GM23338 (cell line): ENCODE results near the gene RYR3. TPM values are rescaled to one million over a fixed set of nuclear protein-coding genes. Genes with fewer than 3 reads are reported as not detected.

Experiments
- ATAC-seq: fragments of 200-7000 bp; cut with Tn5 transposase; 3 replicates; pipeline ENCODE4 v1.9.1; 2020
- DNase-seq: peaks from one replicate; pipeline ENCODE4 v3.0.0-alpha.2; 2015; ENCODE audit warnings: low spot score
- H2AFZ ChIP-seq: fragments of 200-600 bp; sonication (generic); 2 replicates; pipeline ENCODE4 v1.8.0; 2016; ENCODE audit warnings: antibody characterized with exemption, mild to moderate bottlenecking, moderate library complexity
- H3F3A ChIP-seq: fragments of 200-600 bp; sonication (generic); replicated peaks from 2 replicates; pipeline ENCODE4 v1.8.0; 2017; ENCODE audit warnings: antibody characterized with exemption, mixed run types, low read depth
- H3K27ac ChIP-seq: fragments of 200-600 bp; sonication (generic); 2 replicates; pipeline ENCODE4 v1.6.1; 2016; ENCODE audit warnings: low read depth
- H3K27me3 ChIP-seq: fragments of 200-600 bp; sonication (generic); 2 replicates; pipeline ENCODE4 v1.8.0; 2016; ENCODE audit warnings: mild to moderate bottlenecking, mixed run types, moderate library complexity; ENCODE audit not compliant: insufficient read depth
- H3K36me3 ChIP-seq: fragments of 200-600 bp; sonication (generic); 2 replicates; pipeline ENCODE4 v1.8.0; 2016; ENCODE audit warnings: mild to moderate bottlenecking; ENCODE audit not compliant: insufficient read depth
- H3K4me1 ChIP-seq: fragments of 200-600 bp; sonication (generic); 2 replicates; pipeline ENCODE4 v1.8.0; 2016; ENCODE audit warnings: mild to moderate bottlenecking, moderate library complexity; ENCODE audit not compliant: insufficient read depth
- H3K4me2 ChIP-seq: fragments of 200-600 bp; sonication (generic); 2 replicates; pipeline ENCODE4 v1.7.1; 2017; ENCODE audit warnings: mixed run types
- H3K4me3 ChIP-seq: fragments of 200-600 bp; sonication (generic); 2 replicates; pipeline ENCODE4 v1.6.1; 2016; ENCODE audit warnings: mixed run types
- H3K79me2 ChIP-seq: fragments of 200-600 bp; sonication (generic); replicated peaks from 2 replicates; pipeline ENCODE4 v1.8.0; 2017; ENCODE audit warnings: mild to moderate bottlenecking; ENCODE audit not compliant: insufficient read depth
- H3K9me2 ChIP-seq: fragments of 200-600 bp; sonication (generic); 2 replicates; pipeline ENCODE4 v1.8.0; 2017; ENCODE audit not compliant: insufficient read depth
- H4K20me1 ChIP-seq: fragments of 200-600 bp; sonication (generic); replicated peaks from 2 replicates; pipeline ENCODE4 v1.8.0; 2017; ENCODE audit warnings: mild to moderate bottlenecking; ENCODE audit not compliant: insufficient read depth
- H3K27ac Mint-ChIP-seq: 2 replicates; pipeline ENCODE4 v1.8.0; 2020; ENCODE audit warnings: inconsistent platforms, mild to moderate bottlenecking, moderate library complexity, mixed read lengths
- H3K27me3 Mint-ChIP-seq: 3 replicates; pipeline ENCODE4 v1.8.0; 2022; ENCODE audit warnings: low read depth, mild to moderate bottlenecking, moderate library complexity, mixed read lengths, inconsistent platforms; ENCODE audit not compliant: insufficient read depth, poor library complexity
- H3K36me3 Mint-ChIP-seq: 3 replicates; pipeline ENCODE4 v1.8.0; 2021; ENCODE audit warnings: low read depth, mild to moderate bottlenecking, inconsistent platforms, moderate library complexity, mixed read lengths
- H3K4me1 Mint-ChIP-seq: 3 replicates; pipeline ENCODE4 v1.8.0; 2020; ENCODE audit warnings: mild to moderate bottlenecking, inconsistent platforms, mixed read lengths
- H3K4me3 Mint-ChIP-seq: 3 replicates; pipeline ENCODE4 v1.8.0; 2021; ENCODE audit warnings: moderate library complexity, mild to moderate bottlenecking, inconsistent platforms, mixed read lengths
- H3K9me3 Mint-ChIP-seq: 3 replicates; pipeline ENCODE4 v1.8.0; 2020; ENCODE audit warnings: moderate library complexity, mild to moderate bottlenecking, inconsistent platforms, mixed read lengths
- CREB1 ChIP-seq: fragments of 250-450 bp; sonication (Bioruptor Pico); IDR thresholded peaks from 2 replicates; pipeline ENCODE4 v1.5.0; 2020; ENCODE audit warnings: low read depth, mild to moderate bottlenecking, moderate library complexity
- ETS1 ChIP-seq: IDR thresholded peaks from 2 replicates; pipeline ENCODE4 v1.6.1; 2016; ENCODE audit warnings: antibody characterized with exemption
- EZH2 ChIP-seq: fragments of 200-600 bp; sonication (generic); IDR thresholded peaks from one replicate; pipeline ENCODE4 v1.8.0; 2017; ENCODE audit warnings: antibody characterized with exemption, mild to moderate bottlenecking, low read depth; ENCODE audit not compliant: unreplicated experiment
- JUNB ChIP-seq: IDR thresholded peaks from one replicate; pipeline ENCODE4 v1.6.1; 2016; ENCODE audit warnings: antibody characterized with exemption; ENCODE audit not compliant: unreplicated experiment
- NANOG ChIP-seq: IDR thresholded peaks from 2 replicates; pipeline ENCODE4 v1.6.1; 2016; ENCODE audit warnings: antibody characterized with exemption, borderline replicate concordance
- POLR2AphosphoS5 ChIP-seq: IDR thresholded peaks from 2 replicates; pipeline ENCODE4 v1.6.1; 2016; ENCODE audit warnings: antibody characterized with exemption, low read depth
- REST ChIP-seq: IDR thresholded peaks from one replicate; pipeline ENCODE4 v1.6.1; 2018; ENCODE audit warnings: antibody characterized with exemption; ENCODE audit not compliant: unreplicated experiment
- STAT1 ChIP-seq: IDR thresholded peaks from one replicate; pipeline ENCODE4 v1.6.1; 2016; ENCODE audit warnings: antibody characterized with exemption; ENCODE audit not compliant: unreplicated experiment
- ZNF331 ChIP-seq: fragments of 250-450 bp; sonication (Bioruptor Pico); IDR thresholded peaks from 2 replicates; pipeline ENCODE4 v1.5.0; 2020; ENCODE audit warnings: low read depth, mild to moderate bottlenecking, moderate library complexity
- polyA plus RNA-seq: library from polyadenylated mRNA; unstranded; fragments of >200 nt; fragmentation: Nextera tagmentation; extraction: Ambion mirVana; gene quantifications from 2 replicates; pipeline ENCODE4 v1.2.1, GENCODE V29; 2016
- total RNA-seq: library from RNA; depleted of rRNA; stranded (reverse); fragments of >200 nt; shearing (Covaris generic); gene quantifications from 2 replicates; pipeline ENCODE4 v1.2.3, GENCODE V29; 2014
- TF ChIP-seq, protein P1 (sequence below), 2 experiments: fragments of 200-600 bp in 1 of 2; sonication (generic) in 1 of 2; conservative IDR thresholded peaks; 2 replicates each; pipeline versions ENCODE4 v1.5.1 to v1.6.1; 2016 to 2017; ENCODE audit warnings: antibody characterized with exemption in 2 of 2, low read depth in 2 of 2, mild to moderate bottlenecking in 2 of 2, moderate library complexity in 1 of 2
- TF ChIP-seq, protein P2 (sequence below): fragments of 250-450 bp; sonication (Bioruptor Pico); IDR thresholded peaks from 2 replicates; pipeline ENCODE4 v1.5.0; 2020; ENCODE audit warnings: mild to moderate bottlenecking, moderate library complexity

RYR3 gene
- total and polyA plus RNA-seq, 2 experiments from 2014 or later: 1.1 to 1.2 TPM

- TF ChIP-seq POLR2AphosphoS5 (no peak), ETS1 (no peak), NANOG (no peak), JUNB (no peak)
- TF ChIP-seq, protein P1, sequence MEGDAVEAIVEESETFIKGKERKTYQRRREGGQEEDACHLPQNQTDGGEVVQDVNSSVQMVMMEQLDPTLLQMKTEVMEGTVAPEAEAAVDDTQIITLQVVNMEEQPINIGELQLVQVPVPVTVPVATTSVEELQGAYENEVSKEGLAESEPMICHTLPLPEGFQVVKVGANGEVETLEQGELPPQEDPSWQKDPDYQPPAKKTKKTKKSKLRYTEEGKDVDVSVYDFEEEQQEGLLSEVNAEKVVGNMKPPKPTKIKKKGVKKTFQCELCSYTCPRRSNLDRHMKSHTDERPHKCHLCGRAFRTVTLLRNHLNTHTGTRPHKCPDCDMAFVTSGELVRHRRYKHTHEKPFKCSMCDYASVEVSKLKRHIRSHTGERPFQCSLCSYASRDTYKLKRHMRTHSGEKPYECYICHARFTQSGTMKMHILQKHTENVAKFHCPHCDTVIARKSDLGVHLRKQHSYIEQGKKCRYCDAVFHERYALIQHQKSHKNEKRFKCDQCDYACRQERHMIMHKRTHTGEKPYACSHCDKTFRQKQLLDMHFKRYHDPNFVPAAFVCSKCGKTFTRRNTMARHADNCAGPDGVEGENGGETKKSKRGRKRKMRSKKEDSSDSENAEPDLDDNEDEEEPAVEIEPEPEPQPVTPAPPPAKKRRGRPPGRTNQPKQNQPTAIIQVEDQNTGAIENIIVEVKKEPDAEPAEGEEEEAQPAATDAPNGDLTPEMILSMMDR (conservative IDR thresholded peaks at IDR 0.05; ENCODE audit: low read depth in 2 of 2): no peak
Observed at GRCh38 chr15:33494306-33494705, 183.5 kb downstream of the RYR3 start (continued).

DNA sequence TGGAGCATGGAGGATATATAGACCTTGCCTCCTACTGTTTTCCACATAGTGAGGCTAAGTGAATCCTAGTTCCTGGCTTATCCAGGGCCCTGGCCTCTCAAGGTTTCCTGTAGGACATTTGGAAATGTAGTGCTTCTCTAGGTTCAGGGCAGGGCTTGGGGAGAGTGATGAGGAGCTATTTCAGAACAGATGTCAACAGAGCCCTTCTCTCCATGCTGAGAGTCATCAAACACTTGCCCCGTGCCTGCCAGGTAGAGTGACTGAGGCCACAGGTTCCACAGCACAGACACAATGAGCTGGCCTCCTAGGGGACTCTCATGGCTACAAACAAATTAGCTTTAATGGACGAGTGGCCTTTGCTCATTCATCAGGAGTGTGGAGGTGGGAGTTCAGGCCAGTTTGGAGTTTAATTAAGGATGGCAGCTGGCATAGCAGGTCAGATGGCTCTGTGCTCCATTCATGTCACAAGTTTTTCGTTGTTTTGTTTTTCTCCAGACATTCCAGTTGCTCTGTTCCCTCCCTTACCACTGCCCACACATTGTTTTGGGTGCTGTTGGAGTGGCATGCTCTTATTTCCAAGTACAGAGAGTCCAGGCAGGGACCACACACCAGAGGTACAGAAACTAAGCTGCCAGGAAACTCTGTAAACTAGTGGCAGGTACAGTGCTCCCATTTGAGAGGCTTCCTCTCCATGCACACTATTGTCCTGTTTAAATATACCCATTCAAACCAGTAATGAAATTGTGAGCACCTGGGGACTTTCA lies 189.8 kb downstream of the RYR3 start:
- no peaks in the 10 kb centered on the region for H3K36me3 Mint-ChIP-seq
- ATAC-seq (no peak), DNase-seq (no peak)
- Histone ChIP-seq H3K36me3 (no peaks in the 10 kb centered on the region), H3K4me3 (no peak overlapping the region), H4K20me1 (no peaks in the 10 kb centered on the region), H3K27ac (no peak overlapping the region), H3K4me2 (no peak overlapping the region), H3K27me3 (no peaks in the 10 kb centered on the region), H3K9me2 (0 out of 2 replicates have a peak, but pooled peaks cover 6% of the 10 kb centered on the region), H3K4me1 (no peaks in the 10 kb centered on the region), H2AFZ (no peak overlapping the region), H3K79me2 (no peaks in the 10 kb centered on the region), H3F3A (no peaks in the 10 kb centered on the region)
- H3K27ac Mint-ChIP-seq: no peak overlapping the region
- H3K9me3 Mint-ChIP-seq: no peaks in the 10 kb centered on the region
- H3K4me1 Mint-ChIP-seq: no peaks in the 10 kb centered on the region
- TF ChIP-seq JUNB (no peak), ZNF331 (CRISPR knock-in tag) (no peak), STAT1 (no peak), EZH2 (no peak), POLR2AphosphoS5 (no peak), REST (no peak), CREB1 (CRISPR knock-in tag) (no peak)
- TF ChIP-seq, protein P2, sequence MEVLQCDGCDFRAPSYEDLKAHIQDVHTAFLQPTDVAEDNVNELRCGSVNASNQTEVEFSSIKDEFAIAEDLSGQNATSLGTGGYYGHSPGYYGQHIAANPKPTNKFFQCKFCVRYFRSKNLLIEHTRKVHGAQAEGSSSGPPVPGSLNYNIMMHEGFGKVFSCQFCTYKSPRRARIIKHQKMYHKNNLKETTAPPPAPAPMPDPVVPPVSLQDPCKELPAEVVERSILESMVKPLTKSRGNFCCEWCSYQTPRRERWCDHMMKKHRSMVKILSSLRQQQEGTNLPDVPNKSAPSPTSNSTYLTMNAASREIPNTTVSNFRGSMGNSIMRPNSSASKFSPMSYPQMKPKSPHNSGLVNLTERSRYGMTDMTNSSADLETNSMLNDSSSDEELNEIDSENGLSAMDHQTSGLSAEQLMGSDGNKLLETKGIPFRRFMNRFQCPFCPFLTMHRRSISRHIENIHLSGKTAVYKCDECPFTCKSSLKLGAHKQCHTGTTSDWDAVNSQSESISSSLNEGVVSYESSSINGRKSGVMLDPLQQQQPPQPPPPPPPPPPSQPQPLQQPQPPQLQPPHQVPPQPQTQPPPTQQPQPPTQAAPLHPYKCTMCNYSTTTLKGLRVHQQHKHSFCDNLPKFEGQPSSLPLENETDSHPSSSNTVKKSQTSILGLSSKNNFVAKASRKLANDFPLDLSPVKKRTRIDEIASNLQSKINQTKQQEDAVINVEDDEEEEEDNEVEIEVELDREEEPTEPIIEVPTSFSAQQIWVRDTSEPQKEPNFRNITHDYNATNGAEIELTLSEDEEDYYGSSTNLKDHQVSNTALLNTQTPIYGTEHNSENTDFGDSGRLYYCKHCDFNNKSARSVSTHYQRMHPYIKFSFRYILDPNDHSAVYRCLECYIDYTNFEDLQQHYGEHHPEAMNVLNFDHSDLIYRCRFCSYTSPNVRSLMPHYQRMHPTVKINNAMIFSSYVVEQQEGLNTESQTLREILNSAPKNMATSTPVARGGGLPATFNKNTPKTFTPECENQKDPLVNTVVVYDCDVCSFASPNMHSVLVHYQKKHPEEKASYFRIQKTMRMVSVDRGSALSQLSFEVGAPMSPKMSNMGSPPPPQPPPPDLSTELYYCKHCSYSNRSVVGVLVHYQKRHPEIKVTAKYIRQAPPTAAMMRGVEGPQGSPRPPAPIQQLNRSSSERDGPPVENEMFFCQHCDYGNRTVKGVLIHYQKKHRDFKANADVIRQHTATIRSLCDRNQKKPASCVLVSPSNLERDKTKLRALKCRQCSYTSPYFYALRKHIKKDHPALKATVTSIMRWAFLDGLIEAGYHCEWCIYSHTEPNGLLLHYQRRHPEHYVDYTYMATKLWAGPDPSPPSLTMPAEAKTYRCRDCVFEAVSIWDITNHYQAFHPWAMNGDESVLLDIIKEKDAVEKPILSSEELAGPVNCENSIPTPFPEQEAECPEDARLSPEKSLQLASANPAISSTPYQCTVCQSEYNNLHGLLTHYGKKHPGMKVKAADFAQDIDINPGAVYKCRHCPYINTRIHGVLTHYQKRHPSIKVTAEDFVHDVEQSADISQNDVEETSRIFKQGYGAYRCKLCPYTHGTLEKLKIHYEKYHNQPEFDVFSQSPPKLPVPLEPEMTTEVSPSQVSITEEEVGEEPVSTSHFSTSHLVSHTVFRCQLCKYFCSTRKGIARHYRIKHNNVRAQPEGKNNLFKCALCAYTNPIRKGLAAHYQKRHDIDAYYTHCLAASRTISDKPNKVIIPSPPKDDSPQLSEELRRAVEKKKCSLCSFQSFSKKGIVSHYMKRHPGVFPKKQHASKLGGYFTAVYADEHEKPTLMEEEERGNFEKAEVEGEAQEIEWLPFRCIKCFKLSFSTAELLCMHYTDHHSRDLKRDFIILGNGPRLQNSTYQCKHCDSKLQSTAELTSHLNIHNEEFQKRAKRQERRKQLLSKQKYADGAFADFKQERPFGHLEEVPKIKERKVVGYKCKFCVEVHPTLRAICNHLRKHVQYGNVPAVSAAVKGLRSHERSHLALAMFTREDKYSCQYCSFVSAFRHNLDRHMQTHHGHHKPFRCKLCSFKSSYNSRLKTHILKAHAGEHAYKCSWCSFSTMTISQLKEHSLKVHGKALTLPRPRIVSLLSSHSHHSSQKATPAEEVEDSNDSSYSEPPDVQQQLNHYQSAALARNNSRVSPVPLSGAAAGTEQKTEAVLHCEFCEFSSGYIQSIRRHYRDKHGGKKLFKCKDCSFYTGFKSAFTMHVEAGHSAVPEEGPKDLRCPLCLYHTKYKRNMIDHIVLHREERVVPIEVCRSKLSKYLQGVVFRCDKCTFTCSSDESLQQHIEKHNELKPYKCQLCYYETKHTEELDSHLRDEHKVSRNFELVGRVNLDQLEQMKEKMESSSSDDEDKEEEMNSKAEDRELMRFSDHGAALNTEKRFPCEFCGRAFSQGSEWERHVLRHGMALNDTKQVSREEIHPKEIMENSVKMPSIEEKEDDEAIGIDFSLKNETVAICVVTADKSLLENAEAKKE (CRISPR knock-in tag): no peak
- no peaks in the 10 kb centered on the region for H3K27me3 Mint-ChIP-seq
- no peak overlapping the region for H3K4me3 Mint-ChIP-seq
